ENCODE measurements around the gene RFTN1.

DNA sequence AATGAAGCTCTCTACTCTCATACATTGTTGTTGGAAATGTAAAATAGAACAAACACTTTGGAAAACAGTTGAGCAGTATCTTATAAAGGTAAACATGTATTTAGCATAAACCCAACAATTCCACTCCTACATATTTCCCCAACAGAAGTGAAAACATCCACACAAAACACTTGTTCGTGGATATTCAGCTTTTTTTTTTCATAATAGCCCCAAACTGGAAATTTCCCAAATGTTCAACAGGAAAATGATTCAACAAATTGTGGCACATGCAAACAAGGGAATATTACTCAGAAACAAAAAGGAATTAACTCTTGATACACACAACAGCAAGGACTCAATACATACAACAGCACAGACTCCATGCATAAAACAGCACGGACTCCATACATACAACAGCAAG lies 28.5 kb downstream of the RFTN1 start:
- TF ChIP-seq, protein P1, sequence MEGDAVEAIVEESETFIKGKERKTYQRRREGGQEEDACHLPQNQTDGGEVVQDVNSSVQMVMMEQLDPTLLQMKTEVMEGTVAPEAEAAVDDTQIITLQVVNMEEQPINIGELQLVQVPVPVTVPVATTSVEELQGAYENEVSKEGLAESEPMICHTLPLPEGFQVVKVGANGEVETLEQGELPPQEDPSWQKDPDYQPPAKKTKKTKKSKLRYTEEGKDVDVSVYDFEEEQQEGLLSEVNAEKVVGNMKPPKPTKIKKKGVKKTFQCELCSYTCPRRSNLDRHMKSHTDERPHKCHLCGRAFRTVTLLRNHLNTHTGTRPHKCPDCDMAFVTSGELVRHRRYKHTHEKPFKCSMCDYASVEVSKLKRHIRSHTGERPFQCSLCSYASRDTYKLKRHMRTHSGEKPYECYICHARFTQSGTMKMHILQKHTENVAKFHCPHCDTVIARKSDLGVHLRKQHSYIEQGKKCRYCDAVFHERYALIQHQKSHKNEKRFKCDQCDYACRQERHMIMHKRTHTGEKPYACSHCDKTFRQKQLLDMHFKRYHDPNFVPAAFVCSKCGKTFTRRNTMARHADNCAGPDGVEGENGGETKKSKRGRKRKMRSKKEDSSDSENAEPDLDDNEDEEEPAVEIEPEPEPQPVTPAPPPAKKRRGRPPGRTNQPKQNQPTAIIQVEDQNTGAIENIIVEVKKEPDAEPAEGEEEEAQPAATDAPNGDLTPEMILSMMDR (conservative IDR thresholded peaks at IDR 0.05 in 1 of 2, IDR thresholded peaks at IDR 0.05 in 1 of 2; ENCODE audit: low read depth in 1 of 2, low read length in 2 of 2) = no peak
- no peak for TF ChIP-seq EZH2 (IDR thresholded peaks at IDR 0.05; ENCODE audit: low read length, missing control alignments)
